T-helper 1 cell treated with Interleukin-12 subunit alpha and Interleukin-12 subunit beta and Interleukin-4 antibody, amounts not matched to agents 30 μg/mL and 1 μg/mL, for 36 hours (primary cell): ENCODE measurements around the gene GPSM1.

ENCODE experiments used
- H3K27ac Mint-ChIP-seq: one replicate; pipeline ENCODE4 v1.8.0; 2021; ENCODE audit warnings: mild to moderate bottlenecking, mixed read lengths
- H3K27me3 Mint-ChIP-seq: one replicate; pipeline ENCODE4 v1.8.0; 2021; ENCODE audit warnings: low read depth, mixed read lengths
- H3K36me3 Mint-ChIP-seq: one replicate; pipeline ENCODE4 v1.8.0; 2021; ENCODE audit warnings: low read depth, mixed read lengths
- H3K4me1 Mint-ChIP-seq: one replicate; pipeline ENCODE4 v1.8.0; 2021; ENCODE audit warnings: low read depth, mixed read lengths
- H3K4me3 Mint-ChIP-seq: one replicate; pipeline ENCODE4 v1.8.0; 2021; ENCODE audit warnings: mild to moderate bottlenecking, moderate library complexity, mixed read lengths
- H3K9me3 Mint-ChIP-seq: one replicate; pipeline ENCODE4 v1.8.0; 2021; ENCODE audit warnings: mixed read lengths

Gene GPSM1

GRCh38 chr9:136378170-136379002 is 51.0 kb downstream of the GPSM1 start:
- no peak overlapping the region for H3K27ac Mint-ChIP-seq
- no peak overlapping the region for H3K4me3 Mint-ChIP-seq
- H3K27me3 Mint-ChIP-seq: no peaks in the 10 kb centered on the region
- no peaks in the 10 kb centered on the region for H3K9me3 Mint-ChIP-seq
- H3K4me1 Mint-ChIP-seq: no peaks in the 10 kb centered on the region
- H3K36me3 Mint-ChIP-seq: peaks cover 2% of the 10 kb centered on the region

GRCh38 chr9:136379003-136379287 is 51.6 kb downstream of the GPSM1 start:
- Mint-ChIP-seq H3K9me3 (no peaks in the 10 kb centered on the region), H3K4me1 (no peaks in the 10 kb centered on the region), H3K4me3 (no peak overlapping the region), H3K36me3 (peaks cover 3% of the 10 kb centered on the region), H3K27me3 (no peaks in the 10 kb centered on the region), H3K27ac (no peak overlapping the region)

- Mint-ChIP-seq H3K9me3 (no peaks in the 10 kb centered on the region), H3K27me3 (no peaks in the 10 kb centered on the region), H3K27ac (no peak overlapping the region), H3K4me1 (peaks cover 3% of the 10 kb centered on the region), H3K36me3 (peaks cover 8% of the 10 kb centered on the region), H3K4me3 (no peak overlapping the region)
Observed at GRCh38 chr9:136379401-136379800, 52.1 kb downstream of the GPSM1 start.

GRCh38 chr9:136379891-136380290 is 52.6 kb downstream of the GPSM1 start:
- H3K27ac Mint-ChIP-seq: no peak overlapping the region
- no peaks in the 10 kb centered on the region for H3K27me3 Mint-ChIP-seq

GRCh38 chr9:136380381-136380780 is 53.0 kb downstream of the GPSM1 start:
- no peaks in the 10 kb centered on the region for H3K27me3 Mint-ChIP-seq
- H3K9me3 Mint-ChIP-seq: no peaks in the 10 kb centered on the region
- H3K36me3 Mint-ChIP-seq: peaks cover 15% of the 10 kb centered on the region
- H3K4me3 Mint-ChIP-seq: no peak overlapping the region
- H3K27ac Mint-ChIP-seq: no peak overlapping the region
- peaks cover 13% of the 10 kb centered on the region for H3K4me1 Mint-ChIP-seq

More at GRCh38 chr9:136379891-136380290, 52.6 kb downstream of the GPSM1 start:
- Mint-ChIP-seq H3K4me3 (no peak overlapping the region), H3K4me1 (peaks cover 8% of the 10 kb centered on the region), H3K36me3 (peaks cover 12% of the 10 kb centered on the region), H3K9me3 (no peaks in the 10 kb centered on the region)

- no peak overlapping the region for H3K4me3 Mint-ChIP-seq
- H3K27me3 Mint-ChIP-seq: no peaks in the 10 kb centered on the region
- H3K36me3 Mint-ChIP-seq: peaks cover 23% of the 10 kb centered on the region
- no peak overlapping the region for H3K27ac Mint-ChIP-seq
- peaks cover 21% of the 10 kb centered on the region for H3K4me1 Mint-ChIP-seq
- no peaks in the 10 kb centered on the region for H3K9me3 Mint-ChIP-seq
Observed at GRCh38 chr9:136381311-136381710, 54.0 kb downstream of the GPSM1 start.

- peaks cover 21% of the 10 kb centered on the region for H3K4me1 Mint-ChIP-seq
- H3K36me3 Mint-ChIP-seq: peaks cover 27% of the 10 kb centered on the region
- no peaks in the 10 kb centered on the region for H3K9me3 Mint-ChIP-seq
- no peak overlapping the region for H3K4me3 Mint-ChIP-seq
- H3K27ac Mint-ChIP-seq: no peak overlapping the region
- no peaks in the 10 kb centered on the region for H3K27me3 Mint-ChIP-seq
Observed at GRCh38 chr9:136381966-136382513, 54.7 kb downstream of the GPSM1 start.

- no peaks in the 10 kb centered on the region for H3K9me3 Mint-ChIP-seq
- peaks cover 35% of the 10 kb centered on the region for H3K36me3 Mint-ChIP-seq
- H3K27me3 Mint-ChIP-seq: no peaks in the 10 kb centered on the region
- H3K27ac Mint-ChIP-seq: no peak overlapping the region
- H3K4me1 Mint-ChIP-seq: peaks cover 22% of the 10 kb centered on the region
- H3K4me3 Mint-ChIP-seq: no peak overlapping the region
Observed at GRCh38 chr9:136383436-136383835, 56.1 kb downstream of the GPSM1 start.

- peaks cover 24% of the 10 kb centered on the region for H3K4me1 Mint-ChIP-seq
- H3K9me3 Mint-ChIP-seq: no peaks in the 10 kb centered on the region
- peaks cover 41% of the 10 kb centered on the region for H3K36me3 Mint-ChIP-seq
- H3K27me3 Mint-ChIP-seq: no peaks in the 10 kb centered on the region
- peak overlapping the region; percentile 0 for H3K4me3 Mint-ChIP-seq
- H3K27ac Mint-ChIP-seq: peak overlapping the region; percentile 0
Observed at GRCh38 chr9:136385015-136385414, 57.7 kb downstream of the GPSM1 start.

GRCh38 chr9:136386018-136386417 is 58.7 kb downstream of the GPSM1 start:
- peaks cover 43% of the 10 kb centered on the region for H3K36me3 Mint-ChIP-seq
- H3K4me3 Mint-ChIP-seq: no peak overlapping the region
- H3K4me1 Mint-ChIP-seq: peaks cover 24% of the 10 kb centered on the region

GRCh38 chr9:136387217-136387616 is 59.9 kb downstream of the GPSM1 start:
- Mint-ChIP-seq H3K4me1 (peaks cover 24% of the 10 kb centered on the region), H3K27me3 (no peaks in the 10 kb centered on the region), H3K4me3 (no peak overlapping the region), H3K9me3 (no peaks in the 10 kb centered on the region), H3K36me3 (peaks cover 49% of the 10 kb centered on the region), H3K27ac (no peak overlapping the region)

More at GRCh38 chr9:136386018-136386417, 58.7 kb downstream of the GPSM1 start:
- no peaks in the 10 kb centered on the region for H3K27me3 Mint-ChIP-seq
- H3K9me3 Mint-ChIP-seq: no peaks in the 10 kb centered on the region
- H3K27ac Mint-ChIP-seq: peak overlapping the region; percentile 20

- Mint-ChIP-seq H3K4me3 (no peak overlapping the region), H3K36me3 (peaks cover 47% of the 10 kb centered on the region), H3K4me1 (peaks cover 21% of the 10 kb centered on the region), H3K9me3 (no peaks in the 10 kb centered on the region), H3K27me3 (no peaks in the 10 kb centered on the region), H3K27ac (no peak overlapping the region)
Observed at GRCh38 chr9:136389396-136389795, 62.1 kb downstream of the GPSM1 start.

- Mint-ChIP-seq H3K4me1 (peaks cover 3% of the 10 kb centered on the region), H3K27ac (no peak overlapping the region), H3K9me3 (no peaks in the 10 kb centered on the region), H3K27me3 (no peaks in the 10 kb centered on the region), H3K36me3 (peaks cover 34% of the 10 kb centered on the region), H3K4me3 (no peak overlapping the region)
Observed at GRCh38 chr9:136391737-136392537, 64.6 kb downstream of the GPSM1 start.

- Mint-ChIP-seq H3K4me1 (peaks cover 2% of the 10 kb centered on the region), H3K4me3 (no peak overlapping the region), H3K27ac (no peak overlapping the region), H3K36me3 (peaks cover 31% of the 10 kb centered on the region), H3K9me3 (no peaks in the 10 kb centered on the region), H3K27me3 (no peaks in the 10 kb centered on the region)
Observed at GRCh38 chr9:136392538-136393449, 65.5 kb downstream of the GPSM1 start.
